Uterus (tissue), 2 donors: Measurements from ENCODE around the gene CCDC158.

ENCODE experiments used
- CTCF ChIP-seq, 4 experiments: fragments of 200-600 bp in 2 of 4; fragments of 450-650 bp in 2 of 4; sonication (generic) in 2 of 4; IDR thresholded peaks; one replicate each; pipeline ENCODE4 v1.5.1; 2016 to 2019; ENCODE audit warnings: antibody characterized with exemption in 4 of 4, mild to moderate bottlenecking in 2 of 4, moderate library complexity in 1 of 4
- POLR2A ChIP-seq, 2 donors: fragments of 450-650 bp; IDR thresholded peaks; one replicate each; pipeline ENCODE4 v1.6.1; 2016; ENCODE audit warnings: antibody characterized with exemption in 2 of 2, mild to moderate bottlenecking in 1 of 2, moderate library complexity in 1 of 2

GRCh38 chr4:76309939-76310550 is 110.9 kb downstream of the CCDC158 start:
- TF ChIP-seq CTCF (IDR thresholded peaks at IDR 0.05) = no peak
- TF ChIP-seq POLR2A (IDR thresholded peaks at IDR 0.05) = no peak
